KBM-7 (cell line): ENCODE results near the gene CHST13.
A peak's percentile ranks its signal among the peaks of the same experiment; 100 is the strongest.
"Not testable (repeated sequence)": the region's sequence is repeated elsewhere in the genome, so short reads cannot be mapped to it uniquely, and the experiment has no call there.

Source experiments
- DNase-seq: peaks from one replicate; pipeline ENCODE4 v3.0.0-alpha.2; 2015
- in situ Hi-C: fragments of 300-500 bp; cut with MboI; formaldehyde crosslinking; loops from 2 replicates; pipeline ENCODE4 v1.14.3; 2020; ENCODE audit warnings: low sequenced_read_pairs, low pct_unique_long_range_greater_than_20kb, mixed read lengths

The CHST13 gene

GRCh38 chr3:126568776-126569342, 44.9 kb downstream of the CHST13 start:
- in situ Hi-C loops, result no loop called here
- DNase-seq, result no peak

- no peak for DNase-seq
- in situ Hi-C loops, result no loop called here
Observed at GRCh38 chr3:126569390-126569975, 45.5 kb downstream of the CHST13 start.

DNA sequence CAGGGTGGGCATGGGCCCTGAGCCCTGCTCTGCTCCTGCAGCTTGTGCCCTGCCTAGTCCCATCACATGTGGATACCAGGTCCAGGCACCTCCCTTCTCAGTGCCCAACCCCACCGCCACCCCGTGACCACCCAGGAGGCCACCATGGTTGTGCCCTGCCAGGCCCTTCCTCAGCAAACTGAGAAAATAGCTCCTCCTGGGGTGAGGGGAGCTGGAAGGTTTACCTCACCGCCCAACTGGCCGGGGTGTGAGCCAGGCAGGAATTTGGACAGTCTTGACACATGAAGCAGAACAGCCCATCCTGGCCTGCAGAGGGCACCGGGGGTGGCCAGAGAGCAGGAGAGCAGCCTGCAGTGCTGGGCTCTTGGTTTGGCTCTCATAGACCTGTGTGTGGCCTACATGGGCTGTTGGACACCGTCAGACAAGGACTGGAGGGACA, 46.2 kb downstream of the CHST13 start:
- in situ Hi-C loops, result no loop called here
- DNase-seq, result no peak

DNA sequence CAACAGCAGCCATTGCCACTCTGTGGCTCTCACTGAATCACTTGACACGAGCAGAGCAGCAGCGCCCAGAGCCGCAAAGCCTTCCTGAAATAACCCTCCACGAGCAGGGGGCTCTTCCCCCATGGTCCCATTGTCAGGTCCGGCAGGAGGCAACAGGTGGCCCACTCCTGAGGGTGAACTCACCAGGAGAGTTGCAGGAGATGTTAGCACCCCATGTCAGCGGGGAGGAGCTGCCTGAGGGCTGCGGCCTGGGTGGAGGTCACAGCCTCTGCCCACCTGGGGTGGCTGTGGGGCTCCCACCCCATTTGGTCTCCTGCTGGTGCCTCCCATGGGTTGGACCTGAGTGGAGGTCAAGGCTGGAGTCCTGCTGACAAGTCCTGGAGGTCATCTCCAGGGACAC, 47.1 kb downstream of the CHST13 start:
- in situ Hi-C loops, result no loop called here
- no peak for DNase-seq

DNA sequence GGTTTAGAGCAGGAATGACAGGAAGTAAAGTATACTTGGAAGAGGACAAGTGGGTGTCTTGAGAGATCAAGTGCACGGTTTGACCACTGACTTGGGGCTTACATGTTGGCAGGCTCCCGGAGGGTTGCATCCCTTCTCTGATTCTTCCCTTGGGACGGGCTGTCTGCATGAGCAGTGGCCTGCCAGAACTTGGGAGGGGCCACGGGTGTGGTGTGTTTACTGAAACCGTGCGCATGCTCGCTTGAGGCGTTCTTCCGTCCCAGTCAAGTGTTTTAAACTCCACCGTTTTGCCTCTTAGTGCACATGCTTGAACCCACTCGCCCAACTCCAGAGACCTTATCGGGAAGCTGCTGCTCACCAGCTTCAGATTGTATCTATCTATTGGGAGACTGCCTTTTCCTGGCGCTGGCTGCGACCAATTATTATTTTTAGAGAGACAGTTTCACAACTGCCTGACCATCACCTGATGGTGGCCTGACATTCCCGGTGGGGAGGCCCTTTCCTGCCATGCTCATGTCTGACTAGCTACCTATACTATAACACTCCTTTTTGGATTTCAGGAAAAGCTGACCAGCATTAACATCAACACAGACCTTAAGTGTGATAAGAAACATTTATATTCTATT, 49.6 kb downstream of the CHST13 start:
- no peak for DNase-seq

GRCh38 chr3:126577261-126577660, 53.3 kb downstream of the CHST13 start:
- in situ Hi-C loops, result no loop called here
- peak; percentile 8 for DNase-seq

More for the DNA sequence above, 49.6 kb downstream of the CHST13 start:
- in situ Hi-C loops, result no loop called here

DNA sequence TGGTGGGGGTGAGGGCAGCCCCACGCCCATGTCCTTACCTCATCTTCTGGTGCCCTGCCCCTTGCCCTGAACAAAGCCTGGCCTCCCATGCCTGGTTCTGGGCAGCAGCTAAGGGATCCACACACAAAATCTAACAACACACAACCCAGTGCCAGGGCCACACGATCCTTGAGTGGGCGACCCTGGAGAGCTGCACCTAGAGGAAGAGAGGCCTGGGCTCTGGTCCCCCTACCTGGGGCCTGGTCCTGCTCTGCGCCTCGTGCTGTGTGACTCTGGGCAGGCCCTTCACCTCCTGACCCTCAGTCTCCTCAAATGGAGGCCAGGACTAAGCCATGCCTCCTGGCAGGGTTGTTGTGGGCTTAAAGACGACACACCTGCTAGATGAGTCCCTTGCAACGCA, 54.7 kb downstream of the CHST13 start:
- no peak for DNase-seq
- in situ Hi-C loops, result no loop called here

DNA sequence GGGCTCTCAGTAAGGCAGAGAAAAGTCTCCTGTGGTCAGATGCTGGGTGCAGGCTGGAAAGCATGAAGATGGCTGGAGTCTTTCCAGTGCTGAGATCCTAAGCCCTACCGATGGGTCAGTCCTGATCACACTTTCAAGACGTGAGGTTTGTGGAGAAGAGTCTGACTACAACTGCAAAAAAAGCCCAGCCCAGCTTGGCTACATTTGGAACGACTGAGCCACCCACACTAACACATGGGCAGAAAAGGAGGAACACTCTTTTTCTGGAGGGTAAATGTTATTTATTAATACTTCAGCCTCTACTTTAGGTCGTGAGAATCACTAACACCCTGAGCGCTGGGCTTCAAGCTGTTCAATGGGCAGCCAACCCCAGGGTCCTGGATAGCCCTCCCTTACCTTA, 56.8 kb downstream of the CHST13 start:
- in situ Hi-C loops, result no loop called here
- DNase-seq, result no peak

- no peak for DNase-seq
Observed at GRCh38 chr3:126581569-126581968, 57.6 kb downstream of the CHST13 start.

GRCh38 chr3:126582311-126582710, 58.4 kb downstream of the CHST13 start:
- in situ Hi-C loops, result no loop called here
- DNase-seq, result no peak

More at GRCh38 chr3:126581569-126581968, 57.6 kb downstream of the CHST13 start:
- in situ Hi-C loops, result no loop called here

- DNase-seq, in situ Hi-C loops: not testable (repeated sequence)
Observed at GRCh38 chr3:126591515-126591914, 67.6 kb downstream of the CHST13 start.
